OCI-LY7 (cell line): ENCODE data around the gene DPYSL5.

Experiments
- CTCF ChIP-seq: fragments of 200-600 bp; sonication (generic); conservative IDR thresholded peaks from 2 replicates; pipeline ENCODE4 v1.5.1; 2014; ENCODE audit warnings: mild to moderate bottlenecking, antibody characterized with exemption, low read length, moderate library complexity, mixed read lengths
- EZH2phosphoT487 ChIP-seq: fragments of 200-600 bp; sonication (generic); IDR thresholded peaks from 2 replicates; pipeline ENCODE4 v1.6.1; 2018; ENCODE audit warnings: low read depth, borderline replicate concordance, mild to moderate bottlenecking, mixed run types, antibody characterized with exemption, low read length, moderate library complexity, mixed read lengths

GRCh38 chr2:26970244-26970927, 122.5 kb downstream of the DPYSL5 start, which contains the start of gene MAPRE3:
- no peak for TF ChIP-seq CTCF
- no peak for TF ChIP-seq EZH2phosphoT487
